Epithelial cell of prostate (primary cell): ENCODE data around the gene SEMA3C.
"Not testable (repeated sequence)": the region's sequence is repeated elsewhere in the genome, so short reads cannot be mapped to it uniquely, and the experiment has no call there.

Source experiments
- DNase-seq: peaks from one replicate; pipeline ENCODE4 v3.0.0-alpha.2; 2011; ENCODE audit warnings: low read depth, low spot score
- H3K27ac ChIP-seq: fragments of 450-650 bp; 2 replicates; pipeline ENCODE4 v1.5.1; 2017; ENCODE audit warnings: mild to moderate bottlenecking

SEMA3C gene

GRCh38 chr7:80932536-80932935, 13.7 kb upstream of the SEMA3C start:
- DNase-seq, result no peak
- no peak overlapping the region for H3K27ac ChIP-seq

- peak overlapping the region; percentile 61 for H3K27ac ChIP-seq
- DNase-seq, result no peak
These were observed 10.8 kb upstream of the SEMA3C start for GRCh38 chr7:80929619-80930018.

- DNase-seq, H3K27ac ChIP-seq: not testable (repeated sequence)
These were observed 8.1 kb upstream of the SEMA3C start for GRCh38 chr7:80926955-80927354.

GRCh38 chr7:80924090-80924489, 5.2 kb upstream of the SEMA3C start:
- DNase-seq, result no peak
- H3K27ac ChIP-seq, result peak overlapping the region; percentile 93

DNA sequence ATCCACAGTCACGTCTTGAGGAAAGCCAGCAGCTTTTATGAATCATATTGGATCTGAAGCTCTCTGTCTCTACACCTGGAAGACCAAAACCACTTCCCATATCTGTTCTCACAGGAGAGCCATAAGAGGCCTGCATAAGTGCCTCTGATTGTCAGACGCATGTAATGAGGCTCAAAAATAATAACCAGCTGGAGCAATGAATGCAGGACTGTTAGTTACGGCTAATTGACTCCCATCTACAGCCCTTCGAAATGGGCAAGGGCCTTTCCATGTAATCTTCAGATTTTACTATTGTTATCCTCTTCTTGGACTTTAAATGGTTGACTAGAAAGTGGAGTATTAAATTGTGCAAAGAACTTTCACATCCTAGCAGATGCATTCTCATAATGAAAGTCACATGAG, 4.4 kb upstream of the SEMA3C start:
- H3K27ac ChIP-seq, result peak overlapping the region; percentile 93
- no peak for DNase-seq

- DNase-seq, result peak; percentile 77
- H3K27ac ChIP-seq, result peak overlapping the region; percentile 93
These were observed 3.6 kb upstream of the SEMA3C start for GRCh38 chr7:80922253-80923049.

DNA sequence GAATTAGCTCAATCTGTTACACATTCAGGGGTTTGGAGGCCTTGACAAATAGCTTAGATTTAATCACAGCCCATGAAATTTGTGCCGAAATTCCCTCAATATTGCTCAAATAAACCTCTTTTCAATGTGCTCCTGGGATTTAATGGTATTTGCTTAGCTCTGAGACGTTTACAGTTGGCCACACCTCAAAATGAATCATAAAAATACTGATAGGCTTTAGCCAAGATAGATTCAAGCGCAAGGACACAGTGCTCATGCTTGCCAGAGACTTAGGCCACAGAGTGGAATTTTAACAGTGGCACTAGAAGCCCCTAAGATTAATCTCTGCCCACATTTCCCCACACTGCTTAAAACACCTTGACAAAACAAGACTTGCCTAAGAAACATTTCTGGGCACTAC, 2.3 kb upstream of the SEMA3C start:
- DNase-seq, result no peak
- H3K27ac ChIP-seq, result peak overlapping the region; percentile 93

DNA sequence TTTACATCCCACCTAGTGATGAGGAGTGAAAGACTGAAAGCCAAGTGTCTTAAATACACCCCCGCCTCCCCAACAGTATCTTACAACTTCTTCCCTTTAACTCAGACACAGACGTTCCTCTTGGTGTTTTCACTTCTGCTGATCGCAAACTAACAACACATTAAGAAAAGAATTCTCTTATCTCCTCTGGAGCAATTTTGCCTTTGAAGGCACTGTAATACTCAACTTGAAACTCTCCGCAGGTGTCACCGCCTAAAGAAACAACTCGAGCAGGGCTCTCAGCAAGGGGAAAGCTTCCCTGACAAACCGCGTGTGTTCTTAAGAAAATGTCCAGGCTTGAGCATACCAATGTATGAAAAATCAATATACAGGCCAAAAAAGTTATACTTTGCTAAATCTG, 452 bp downstream of the SEMA3C start:
- no peak for DNase-seq
- peak overlapping the region; percentile 93 for H3K27ac ChIP-seq

DNA sequence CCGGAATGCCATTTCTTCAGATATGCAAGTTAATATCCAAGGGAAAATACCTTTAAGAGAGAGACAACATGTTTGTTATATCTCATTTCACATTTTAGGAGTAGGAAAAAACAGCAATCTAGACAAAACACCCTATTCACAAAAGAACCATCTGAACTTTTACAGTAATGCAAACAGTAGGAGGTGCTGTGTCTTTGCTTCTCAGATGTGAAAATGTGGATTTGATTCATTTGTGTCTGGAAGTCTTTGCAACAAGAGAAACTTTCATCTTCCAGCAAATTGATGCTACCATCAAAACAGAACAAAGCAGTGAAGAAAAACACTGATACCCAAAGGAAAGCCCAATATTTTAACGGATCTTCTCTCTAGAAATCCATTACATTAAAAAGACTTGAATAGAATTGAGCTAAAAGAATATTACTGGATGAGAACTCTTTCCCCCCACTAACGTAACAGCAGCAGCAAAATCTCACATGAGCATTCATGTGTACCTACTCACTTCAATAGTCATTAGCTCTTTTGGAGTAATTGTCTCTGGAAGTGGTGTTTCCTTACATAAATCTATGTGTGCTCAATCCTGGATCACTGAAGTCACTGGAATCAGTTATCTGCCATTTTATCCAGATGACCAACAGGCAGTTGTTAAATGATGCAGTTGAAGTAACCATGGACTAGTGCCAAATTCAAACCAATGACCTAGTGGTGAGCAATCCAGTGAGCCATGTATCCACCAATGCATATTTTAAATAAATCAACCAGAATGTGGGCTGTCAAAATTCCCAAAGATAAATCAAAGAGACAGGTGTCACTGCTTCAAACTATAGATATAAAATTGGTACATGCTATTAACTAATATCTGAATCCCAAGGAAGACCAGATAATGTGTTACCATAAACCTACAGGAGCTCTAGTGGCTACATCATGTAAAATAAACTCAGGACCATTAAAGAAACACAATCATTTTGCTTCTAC, 1.8 kb downstream of the SEMA3C start:
- H3K27ac ChIP-seq, result peak overlapping the region; percentile 93
- peak; percentile 63 for DNase-seq

- H3K27ac ChIP-seq, result no peak overlapping the region
These were observed 8.6 kb downstream of the SEMA3C start for GRCh38 chr7:80910228-80910627.

DNA sequence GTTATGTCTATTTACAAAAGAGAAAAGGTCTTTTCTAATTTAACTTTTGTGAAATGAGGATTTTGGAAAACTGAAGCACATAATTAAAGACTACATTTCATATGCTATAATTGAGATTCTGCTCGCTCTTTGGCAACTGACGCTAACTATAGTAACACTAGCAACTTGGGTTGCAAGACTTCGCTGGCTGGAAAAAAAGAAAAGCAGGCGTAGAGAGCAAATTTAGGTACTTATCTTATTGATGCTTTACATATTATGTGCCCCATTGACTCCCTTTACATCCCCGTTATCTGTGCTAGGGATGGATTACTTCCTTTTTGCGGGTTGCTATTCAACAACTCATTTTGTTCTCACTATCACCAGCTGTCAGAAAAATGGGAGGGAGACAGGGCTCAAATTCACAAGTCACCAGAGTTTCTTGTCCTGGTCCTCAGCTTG, 10.5 kb downstream of the SEMA3C start:
- DNase-seq, result no peak
- peak overlapping the region; percentile 62 for H3K27ac ChIP-seq

More at GRCh38 chr7:80910228-80910627, 8.6 kb downstream of the SEMA3C start:
- DNase-seq, result no peak

GRCh38 chr7:80907612-80908011, 11.2 kb downstream of the SEMA3C start:
- peak overlapping the region; percentile 62 for H3K27ac ChIP-seq
- no peak for DNase-seq

GRCh38 chr7:80907141-80907601, 11.7 kb downstream of the SEMA3C start:
- H3K27ac ChIP-seq, result peak overlapping the region; percentile 62
- DNase-seq, result no peak

GRCh38 chr7:80905334-80905733, 13.5 kb downstream of the SEMA3C start:
- peak overlapping the region; percentile 62 for H3K27ac ChIP-seq
- no peak for DNase-seq

DNA sequence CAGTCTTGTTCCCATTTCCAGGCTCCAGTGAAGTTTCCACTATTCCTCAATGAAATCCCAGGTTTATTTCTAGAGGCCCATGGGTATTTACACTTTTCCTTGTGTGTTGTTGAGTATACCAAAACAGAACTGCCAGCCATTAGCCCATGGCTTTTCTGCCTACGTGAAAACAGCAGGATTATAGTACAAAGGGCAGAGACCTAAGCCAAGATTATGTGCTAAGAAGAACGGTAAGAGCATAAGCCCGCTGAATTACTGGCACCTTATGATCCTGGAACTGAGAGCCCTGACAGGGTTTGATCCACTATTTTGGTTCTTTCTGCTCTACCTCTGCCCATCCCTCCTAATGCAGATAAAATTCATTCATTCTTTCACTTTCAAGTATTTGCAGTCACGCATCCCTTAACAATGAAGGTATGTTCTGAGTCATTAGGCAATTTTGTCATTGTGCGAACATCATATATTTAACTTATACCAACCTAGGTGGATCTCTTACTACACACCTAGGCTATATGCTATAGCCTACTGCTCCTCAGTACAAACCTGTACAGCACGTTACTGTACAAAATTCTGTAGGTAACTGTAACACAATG, 16.0 kb downstream of the SEMA3C start:
- no peak for DNase-seq
- peak overlapping the region; percentile 79 for H3K27ac ChIP-seq

- DNase-seq, result no peak
- peak overlapping the region; percentile 79 for H3K27ac ChIP-seq
These were observed 16.8 kb downstream of the SEMA3C start for GRCh38 chr7:80902019-80902418.

GRCh38 chr7:80900583-80901576, 18.0 kb downstream of the SEMA3C start:
- H3K27ac ChIP-seq, result peak overlapping the region; percentile 79
- DNase-seq, result no peak

GRCh38 chr7:80896906-80897598, 21.8 kb downstream of the SEMA3C start:
- DNase-seq, result no peak

GRCh38 chr7:80895056-80895455, 23.8 kb downstream of the SEMA3C start:
- no peak for DNase-seq
- no peak overlapping the region for H3K27ac ChIP-seq

More at GRCh38 chr7:80896906-80897598, 21.8 kb downstream of the SEMA3C start:
- peak overlapping the region; percentile 46 for H3K27ac ChIP-seq
